ENCODE measurements around the gene CCR5AS.

DNA sequence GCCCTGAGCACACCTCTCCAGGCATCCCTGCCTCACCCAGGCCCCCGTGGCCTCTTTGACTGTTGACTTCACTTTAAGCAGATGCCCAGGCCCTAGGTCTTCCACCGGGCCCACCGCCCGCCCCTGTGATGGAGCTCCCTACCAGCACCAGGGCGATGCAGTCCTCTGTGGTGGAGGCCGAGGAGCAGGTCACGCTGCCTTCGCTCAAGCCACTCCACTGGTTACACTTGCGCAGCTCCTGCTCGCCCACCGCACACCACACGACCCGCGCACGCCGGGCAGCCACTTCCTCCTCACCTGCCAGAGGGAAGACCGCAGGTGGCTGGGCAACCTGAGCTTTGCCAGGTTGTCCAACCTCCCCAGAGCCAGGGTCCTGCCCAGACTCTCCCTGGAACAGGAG, 41.9 kb upstream of the CCR5AS start:
- TF ChIP-seq CTCF (conservative IDR thresholded peaks at IDR 0.05 in 1 of 2, IDR thresholded peaks at IDR 0.05 in 1 of 2; ENCODE audit: low read depth in 1 of 2, low read length in 2 of 2) = no peak
- TF ChIP-seq EZH2 (IDR thresholded peaks at IDR 0.05; ENCODE audit: low read length, missing control alignments) = no peak
